Duodenal mucosa (tissue), 2 donors: ENCODE measurements around the gene DNER.

Source experiments
- H3K27ac ChIP-seq: one replicate; pipeline ENCODE4 v1.7.0; 2013; ENCODE audit warnings: low read depth, low read length
- H3K27me3 ChIP-seq, 2 donors: one replicate each; pipeline ENCODE4 v1.7.0; 2013; ENCODE audit warnings: low read length in 2 of 2, control low read depth in 1 of 2; ENCODE audit not compliant: insufficient read depth in 2 of 2, control insufficient read depth in 1 of 2
- H3K36me3 ChIP-seq, 2 donors: one replicate each; pipeline ENCODE4 v1.7.0; 2013; ENCODE audit warnings: low read length in 2 of 2, control low read depth in 1 of 2; ENCODE audit not compliant: insufficient read depth in 2 of 2, control insufficient read depth in 1 of 2
- H3K4me1 ChIP-seq, 2 donors: one replicate each; pipeline ENCODE4 v1.7.0; 2013; ENCODE audit warnings: low read length in 2 of 2, control low read depth in 1 of 2; ENCODE audit not compliant: insufficient read depth in 2 of 2, control insufficient read depth in 1 of 2
- H3K4me3 ChIP-seq, 2 donors: one replicate each; pipeline ENCODE4 v1.7.0; 2013; ENCODE audit warnings: low read length in 2 of 2, low read depth in 1 of 2
- H3K9ac ChIP-seq, 2 donors: one replicate each; pipeline ENCODE4 v1.7.0; 2013; ENCODE audit warnings: low read length in 2 of 2, low read depth in 1 of 2
- H3K9me3 ChIP-seq, 2 donors: one replicate each; pipeline ENCODE4 v1.7.0; 2013; ENCODE audit warnings: low read length in 2 of 2, control low read depth in 1 of 2; ENCODE audit not compliant: control insufficient read depth in 1 of 2

DNER gene

DNA sequence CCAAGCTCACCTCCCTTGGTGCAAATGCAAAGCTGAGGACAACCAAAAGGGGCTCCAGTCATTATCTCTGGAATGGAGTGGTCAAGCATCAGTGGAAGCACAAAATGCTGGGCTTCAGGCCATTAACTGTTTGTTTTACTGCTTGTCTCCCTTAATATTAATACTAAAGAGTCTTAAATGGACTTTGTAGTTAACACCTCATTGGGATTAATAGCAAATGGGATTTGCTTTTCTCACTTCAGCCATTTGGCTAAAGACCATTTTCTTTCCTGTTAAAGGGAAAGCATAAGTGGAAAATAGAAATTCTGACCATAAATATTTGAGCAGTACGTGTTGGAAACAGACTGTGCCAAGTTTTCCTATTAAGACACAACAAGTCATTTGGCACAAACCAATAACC lies 154.4 kb downstream of the DNER start:
- no peak overlapping the region for H3K9ac ChIP-seq
- H3K27me3 ChIP-seq, result no peaks in the 10 kb centered on the region
- no peak overlapping the region for H3K27ac ChIP-seq
- no peak overlapping the region for H3K4me3 ChIP-seq
- no peaks in the 10 kb centered on the region for H3K4me1 ChIP-seq
- no peaks in the 10 kb centered on the region for H3K36me3 ChIP-seq
- no peaks in the 10 kb centered on the region for H3K9me3 ChIP-seq

DNA sequence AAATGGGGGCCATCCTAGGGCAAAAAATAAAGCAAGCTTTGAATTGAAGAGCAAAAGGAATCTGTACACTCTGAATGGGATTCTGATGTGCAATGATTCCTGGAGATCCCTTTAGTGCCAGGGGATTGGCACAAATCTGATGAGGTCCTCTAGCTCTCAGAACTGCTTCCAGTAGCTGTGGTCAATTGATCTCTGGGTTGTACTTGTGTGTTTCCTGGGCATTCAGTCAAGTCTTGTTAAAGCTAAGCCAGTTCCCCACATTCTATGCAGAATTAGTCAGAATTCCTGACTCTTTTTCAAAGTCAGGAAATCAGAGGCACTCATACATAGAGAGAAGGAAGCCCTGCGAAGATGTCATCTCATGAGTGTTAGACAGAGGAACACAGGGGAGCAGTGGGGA lies 161.3 kb downstream of the DNER start:
- Histone ChIP-seq H3K27ac (no peak overlapping the region), H3K36me3 (no peaks in the 10 kb centered on the region), H3K27me3 (no peaks in the 10 kb centered on the region), H3K9ac (no peak overlapping the region), H3K4me3 (no peak overlapping the region), H3K4me1 (no peaks in the 10 kb centered on the region), H3K9me3 (no peaks in the 10 kb centered on the region)

GRCh38 chr2:229543176-229543873 lies 171.0 kb downstream of the DNER start:
- Histone ChIP-seq H3K36me3 (no peaks in the 10 kb centered on the region), H3K4me3 (no peak overlapping the region), H3K9ac (no peak overlapping the region), H3K9me3 (no peaks in the 10 kb centered on the region), H3K4me1 (no peaks in the 10 kb centered on the region), H3K27ac (no peak overlapping the region), H3K27me3 (no peaks in the 10 kb centered on the region)

- Histone ChIP-seq H3K9me3 (no peaks in the 10 kb centered on the region), H3K27me3 (no peaks in the 10 kb centered on the region), H3K9ac (no peak overlapping the region), H3K4me1 (no peaks in the 10 kb centered on the region), H3K4me3 (no peak overlapping the region), H3K27ac (no peak overlapping the region), H3K36me3 (no peaks in the 10 kb centered on the region)
Observed at GRCh38 chr2:229539628-229540027, 174.7 kb downstream of the DNER start.

DNA sequence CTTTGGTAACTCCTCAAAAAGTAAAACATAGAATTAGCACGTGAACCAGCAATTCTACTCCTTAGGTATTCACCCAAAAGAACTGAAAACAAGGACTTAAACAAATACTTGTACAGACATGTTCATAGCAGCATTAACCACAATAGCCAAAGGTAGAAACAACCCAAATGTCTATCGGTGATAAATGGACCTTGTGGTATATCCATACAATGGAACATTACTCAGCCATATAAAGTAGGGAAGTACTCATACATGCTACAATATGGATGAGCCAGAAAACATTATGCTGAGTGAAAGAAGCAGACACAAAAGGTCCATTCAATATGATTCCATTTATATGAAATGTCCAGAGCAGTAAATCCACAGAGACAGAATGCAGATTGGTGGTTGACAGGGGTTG lies 182.8 kb downstream of the DNER start:
- Histone ChIP-seq H3K36me3 (no peaks in the 10 kb centered on the region), H3K4me1 (no peaks in the 10 kb centered on the region), H3K27me3 (no peaks in the 10 kb centered on the region), H3K9ac (no peak overlapping the region), H3K27ac (no peak overlapping the region), H3K9me3 (no peaks in the 10 kb centered on the region), H3K4me3 (no peak overlapping the region)

GRCh38 chr2:229530434-229530833 lies 183.9 kb downstream of the DNER start:
- no peaks in the 10 kb centered on the region for H3K9me3 ChIP-seq
- no peaks in the 10 kb centered on the region for H3K36me3 ChIP-seq
- H3K4me1 ChIP-seq, result no peaks in the 10 kb centered on the region
- no peaks in the 10 kb centered on the region for H3K27me3 ChIP-seq
- no peak overlapping the region for H3K4me3 ChIP-seq
- no peak overlapping the region for H3K9ac ChIP-seq
- H3K27ac ChIP-seq, result no peak overlapping the region

DNA sequence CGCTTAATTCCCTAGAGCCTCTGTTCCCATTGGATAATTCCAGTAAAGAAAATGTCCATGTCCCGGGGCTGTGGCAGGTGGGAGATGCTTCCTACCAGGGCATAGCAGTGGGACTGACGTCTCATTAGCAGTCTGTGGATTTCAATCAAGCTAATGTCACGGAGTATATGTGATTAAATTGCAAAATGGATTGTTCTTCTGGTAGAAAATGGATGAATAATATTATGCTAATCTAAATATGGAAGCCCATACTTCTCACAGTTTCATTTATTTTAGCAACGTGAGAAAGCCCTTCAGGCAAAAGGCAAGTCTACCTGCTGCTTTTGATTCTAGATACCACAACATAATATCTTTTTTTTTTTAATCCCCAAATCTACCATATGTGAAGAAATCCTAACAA lies 185.5 kb downstream of the DNER start:
- H3K4me3 ChIP-seq, result no peak overlapping the region
- no peaks in the 10 kb centered on the region for H3K4me1 ChIP-seq
- H3K9ac ChIP-seq, result no peak overlapping the region
- no peak overlapping the region for H3K27ac ChIP-seq
- H3K36me3 ChIP-seq, result no peaks in the 10 kb centered on the region
- no peaks in the 10 kb centered on the region for H3K27me3 ChIP-seq
- no peaks in the 10 kb centered on the region for H3K9me3 ChIP-seq

DNA sequence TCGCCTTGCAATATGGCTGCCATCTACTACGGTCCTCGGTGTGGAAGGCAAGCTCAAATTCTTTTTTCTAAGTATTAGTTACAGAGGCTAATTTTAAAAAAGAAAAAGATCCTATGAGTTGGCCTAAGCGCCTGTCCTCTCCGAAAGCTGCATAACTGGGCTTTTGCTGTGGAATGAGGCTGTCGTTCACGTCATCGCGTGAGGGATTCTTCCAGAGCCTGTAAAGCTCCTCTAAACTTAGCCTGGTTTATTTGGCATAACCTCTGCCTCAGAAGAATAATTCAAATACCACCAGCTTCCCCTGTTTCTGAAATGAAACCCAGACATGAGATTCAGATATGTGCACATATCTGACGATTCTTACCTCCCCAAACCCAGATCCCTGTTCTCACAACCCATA lies 187.4 kb downstream of the DNER start:
- Histone ChIP-seq H3K9ac (no peak overlapping the region), H3K4me1 (no peaks in the 10 kb centered on the region), H3K27ac (no peak overlapping the region), H3K27me3 (no peaks in the 10 kb centered on the region), H3K36me3 (no peaks in the 10 kb centered on the region), H3K9me3 (no peaks in the 10 kb centered on the region), H3K4me3 (no peak overlapping the region)

GRCh38 chr2:229524799-229525198 lies 189.6 kb downstream of the DNER start:
- Histone ChIP-seq H3K27ac (no peak overlapping the region), H3K9me3 (no peaks in the 10 kb centered on the region), H3K27me3 (no peaks in the 10 kb centered on the region), H3K4me3 (no peak overlapping the region), H3K9ac (no peak overlapping the region), H3K4me1 (no peaks in the 10 kb centered on the region), H3K36me3 (no peaks in the 10 kb centered on the region)

GRCh38 chr2:229523663-229524062 lies 190.7 kb downstream of the DNER start:
- Histone ChIP-seq H3K36me3 (no peaks in the 10 kb centered on the region), H3K27ac (no peak overlapping the region), H3K9me3 (no peaks in the 10 kb centered on the region), H3K4me3 (no peak overlapping the region), H3K27me3 (no peaks in the 10 kb centered on the region), H3K4me1 (no peaks in the 10 kb centered on the region), H3K9ac (no peak overlapping the region)

DNA sequence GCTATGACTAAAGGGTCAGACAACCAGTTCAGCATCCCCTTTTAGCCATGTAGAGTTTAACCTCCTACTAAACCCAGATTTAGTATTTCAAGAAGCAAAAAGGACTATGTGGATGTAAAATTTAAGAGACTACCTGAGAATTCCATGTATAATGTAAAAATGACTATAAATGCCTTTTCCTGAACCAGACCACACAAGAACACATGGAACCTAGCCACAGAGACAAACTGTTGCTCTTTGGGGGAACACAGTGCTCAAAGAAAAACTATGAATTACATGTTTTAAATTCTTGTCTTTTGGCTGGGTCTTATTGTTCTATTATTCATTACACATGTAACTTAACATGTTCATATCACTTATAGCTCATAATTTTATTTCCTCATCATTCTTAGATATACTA lies 192.8 kb downstream of the DNER start:
- Histone ChIP-seq H3K27ac (no peak overlapping the region), H3K4me3 (no peak overlapping the region), H3K4me1 (no peaks in the 10 kb centered on the region), H3K27me3 (no peaks in the 10 kb centered on the region), H3K36me3 (no peaks in the 10 kb centered on the region), H3K9me3 (no peaks in the 10 kb centered on the region), H3K9ac (no peak overlapping the region)
